8988T (cell line): ENCODE results near the gene RDH13.

Experiments used
- DNase-seq: peaks from one replicate; pipeline ENCODE4 v3.0.0; 2011

The RDH13 gene

DNA sequence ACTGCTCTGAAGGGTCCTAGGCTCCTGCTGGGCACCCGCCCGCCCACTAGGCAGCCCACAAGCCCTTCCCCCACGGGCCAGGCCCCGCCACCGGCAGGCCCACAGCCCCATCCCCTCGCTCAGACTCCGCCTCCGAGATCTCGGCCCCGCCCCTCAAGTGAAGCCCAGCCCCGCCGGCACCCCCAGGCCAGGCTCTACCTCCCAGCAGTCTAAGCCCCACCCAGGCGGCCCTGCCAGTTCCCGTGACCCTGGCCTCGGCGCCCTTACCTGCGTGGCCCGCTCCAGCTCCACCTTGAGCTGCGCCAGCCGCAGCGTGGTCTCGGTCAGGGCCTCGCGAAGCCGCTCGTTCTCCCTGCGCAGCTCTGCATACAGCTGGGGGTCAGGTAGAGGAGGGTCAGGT lies 29.0 kb upstream of the RDH13 start:
- DNase-seq = no peak

DNA sequence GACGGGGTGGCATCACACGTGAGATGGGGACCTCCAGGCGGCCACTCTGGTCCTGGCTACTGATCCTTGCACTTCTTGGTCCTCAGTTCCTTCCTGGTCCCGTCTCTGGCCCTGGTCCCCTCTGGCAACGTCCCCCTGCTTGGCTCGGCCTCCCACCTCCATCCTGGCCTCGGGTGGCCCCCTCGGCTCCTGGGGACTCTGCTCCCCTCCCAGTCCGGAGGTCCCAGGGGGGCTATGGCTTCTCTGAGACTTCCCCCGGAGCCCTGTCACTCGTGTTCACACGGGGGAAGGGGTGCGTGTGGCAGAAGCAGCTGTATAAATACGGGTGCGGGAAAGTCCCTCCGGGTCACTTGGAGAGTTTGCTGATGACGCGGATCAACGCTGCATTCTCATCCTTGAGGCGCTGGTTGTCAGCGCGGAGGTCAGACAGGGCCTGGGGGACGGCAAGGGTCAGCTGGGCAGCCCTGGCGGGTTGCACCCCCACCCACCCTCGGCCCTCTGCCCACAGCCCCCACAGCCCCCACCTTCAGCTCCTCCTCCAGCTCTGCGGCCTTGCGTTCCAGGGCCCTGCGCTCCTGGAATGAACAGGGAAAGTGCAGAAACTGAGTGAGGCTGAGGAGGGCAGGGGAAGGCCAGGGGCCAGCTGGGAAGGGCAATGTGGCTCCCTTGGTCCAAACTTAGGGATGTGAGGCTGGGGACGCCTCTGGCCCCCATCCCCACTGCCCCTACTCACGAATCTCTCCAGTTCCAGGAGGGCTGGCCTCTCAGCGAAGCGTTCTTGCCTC lies 28.4 kb upstream of the RDH13 start:
- DNase-seq = no peak

DNA sequence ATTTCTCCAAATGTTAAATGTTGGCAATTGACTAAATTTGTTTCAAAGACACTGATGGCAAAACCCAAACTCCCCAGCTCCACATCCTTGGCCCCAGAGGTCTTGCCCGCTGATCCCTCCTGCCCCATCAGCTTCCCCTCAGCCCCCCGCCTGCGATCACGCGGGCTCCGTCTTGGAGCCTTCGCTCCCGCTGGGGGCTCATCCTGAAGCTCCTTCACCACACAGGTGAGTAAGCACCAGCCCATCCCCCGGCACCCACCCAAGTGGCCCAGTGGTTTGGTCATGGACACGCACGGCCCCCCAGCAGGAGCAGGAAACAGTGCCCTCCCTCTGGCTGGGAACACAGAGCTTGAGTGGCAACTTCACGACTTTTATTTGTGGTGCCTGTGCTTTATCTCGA lies 27.6 kb upstream of the RDH13 start:
- DNase-seq = no peak

DNA sequence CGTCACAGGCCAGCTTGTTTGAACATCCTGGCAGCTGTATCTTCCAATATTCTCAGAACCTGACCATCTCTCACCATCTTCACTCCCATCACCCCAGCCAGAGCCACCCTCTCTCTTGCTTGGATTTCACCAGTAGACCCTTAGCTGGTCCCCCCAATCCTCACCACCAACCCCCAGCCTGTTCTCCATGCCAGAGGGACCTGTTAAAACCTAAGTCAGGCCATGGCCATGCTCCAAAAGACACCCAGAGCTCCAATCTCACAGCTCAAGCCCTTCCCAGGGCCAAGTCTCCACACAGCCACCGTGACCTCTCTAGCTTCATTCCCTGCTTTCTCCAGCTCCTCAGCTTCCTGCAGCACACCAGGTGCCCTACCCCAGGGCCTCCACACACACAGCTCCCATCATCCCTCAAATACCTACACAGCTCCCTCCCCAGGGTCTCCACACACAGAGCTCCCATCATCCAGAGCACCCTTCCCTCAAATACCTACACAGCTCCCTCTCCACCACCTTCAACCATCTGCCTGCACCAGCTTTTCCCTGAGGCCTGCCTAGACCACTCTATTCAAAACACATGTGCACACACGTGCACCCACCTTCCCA lies 26.5 kb upstream of the RDH13 start:
- no peak for DNase-seq

DNA sequence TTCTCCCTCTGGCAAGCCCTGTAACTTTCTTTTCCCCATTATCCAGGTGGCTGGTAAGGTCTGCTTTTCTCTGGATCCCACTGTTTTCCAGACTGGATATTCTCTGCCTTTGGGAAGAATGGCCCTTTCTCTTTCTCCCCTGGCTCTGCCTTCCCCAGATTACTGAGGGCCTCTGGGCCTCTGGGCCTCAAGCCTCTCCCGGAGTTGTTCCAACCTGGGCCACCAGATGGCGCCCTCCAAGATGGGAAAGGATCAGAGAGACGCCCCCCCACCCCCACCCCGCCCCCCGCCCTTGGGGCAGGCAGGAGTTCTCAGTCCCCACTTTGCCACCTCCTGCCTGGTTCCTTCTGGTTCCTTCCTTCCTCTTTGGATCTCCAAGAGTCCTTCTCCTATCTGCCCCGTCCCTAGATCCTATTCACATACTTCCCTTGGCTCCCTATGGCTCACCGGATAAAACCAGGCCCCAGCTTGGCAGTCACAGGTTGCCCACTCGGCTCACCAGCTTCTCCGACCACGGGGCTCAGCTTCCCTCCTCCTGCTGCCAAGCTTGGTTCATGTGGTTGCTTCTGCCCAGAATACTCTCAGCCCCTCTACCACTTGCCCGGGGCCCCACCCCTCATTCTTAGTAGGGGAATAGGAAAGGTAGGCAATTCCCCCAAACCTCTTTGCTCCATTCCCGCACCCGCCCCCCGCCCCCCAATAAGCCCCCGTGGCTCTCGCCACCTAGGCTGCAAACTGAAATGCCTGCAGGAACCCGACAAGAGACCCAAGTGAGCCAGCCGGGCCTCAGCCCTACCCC lies 25.8 kb upstream of the RDH13 start:
- DNase-seq = peak; percentile 95

DNA sequence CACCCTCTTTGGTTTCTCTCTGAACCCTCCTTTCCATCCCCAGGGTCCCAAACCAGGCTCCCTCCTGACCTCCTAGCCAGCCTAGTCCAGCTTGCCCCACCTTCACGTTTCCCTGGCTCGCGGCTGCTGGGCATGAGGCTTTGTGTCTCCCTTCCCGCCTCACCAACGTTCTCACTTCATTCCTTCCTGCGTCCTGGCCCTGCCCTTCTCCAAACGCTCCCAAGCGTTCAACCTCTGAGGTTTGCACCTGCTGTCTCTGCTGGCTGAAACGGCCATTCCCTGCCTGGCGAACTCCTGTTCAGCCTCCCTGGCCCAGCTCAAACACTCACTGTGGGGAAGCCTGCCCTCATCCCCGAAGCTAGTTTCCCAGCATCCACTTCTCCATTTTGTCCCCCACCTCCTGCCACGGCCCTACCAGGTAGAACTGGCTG lies 25.1 kb upstream of the RDH13 start:
- no peak for DNase-seq

DNA sequence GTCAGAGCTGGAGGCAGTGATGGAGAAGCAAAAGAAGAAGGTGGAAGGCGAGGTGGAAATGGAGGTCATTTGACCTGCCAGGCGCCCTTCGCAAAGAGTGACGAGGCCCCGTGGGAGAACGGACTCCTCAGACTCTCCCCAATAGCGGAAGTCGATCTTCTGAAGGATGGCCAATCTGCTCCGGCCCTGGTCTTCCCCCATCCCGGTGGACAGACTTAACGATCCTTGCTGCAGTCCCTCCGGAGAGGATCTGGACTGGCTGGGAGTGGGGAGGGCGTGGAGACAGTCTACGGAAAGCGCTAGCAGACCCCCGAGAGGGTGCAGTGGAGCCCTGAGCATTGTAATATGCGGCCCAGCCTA lies 24.6 kb upstream of the RDH13 start:
- no peak for DNase-seq

DNA sequence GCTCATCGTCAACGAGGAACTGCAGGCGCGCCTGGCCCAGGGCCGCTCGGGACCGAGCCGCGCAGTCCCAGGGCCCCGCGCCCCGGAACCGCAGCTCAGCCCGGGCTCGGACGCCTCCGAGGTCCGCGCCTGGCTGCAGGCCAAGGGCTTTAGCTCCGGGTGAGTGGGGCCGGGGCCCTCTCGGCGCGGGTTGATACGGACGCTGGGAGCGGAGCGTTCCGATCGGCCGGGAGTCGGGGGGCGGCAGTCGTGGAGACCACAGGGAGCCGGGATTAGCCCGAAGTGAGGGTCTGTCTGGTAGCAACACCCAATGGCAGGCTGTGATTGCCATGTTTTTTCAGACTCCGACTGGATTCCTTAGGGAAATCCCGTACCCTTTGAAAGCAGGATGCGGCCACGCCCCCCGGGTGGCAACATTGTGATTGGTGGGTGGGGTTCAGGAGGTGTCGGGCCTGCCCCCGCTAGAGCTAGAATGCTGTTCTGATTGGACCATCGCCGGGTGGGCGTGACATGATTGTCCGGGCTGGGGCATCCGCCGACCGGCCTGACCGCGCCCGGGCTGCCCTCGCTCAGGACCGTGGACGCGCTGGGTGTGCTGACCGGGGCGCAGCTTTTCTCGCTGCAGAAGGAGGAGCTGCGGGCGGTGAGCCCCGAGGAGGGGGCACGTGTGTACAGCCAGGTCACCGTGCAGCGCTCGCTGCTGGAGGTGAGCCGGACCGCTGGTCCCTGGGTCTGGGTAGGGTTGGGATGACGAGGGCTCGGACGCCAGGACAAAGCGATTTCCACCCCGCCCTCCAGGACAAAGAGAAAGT lies 24.0 kb upstream of the RDH13 start:
- DNase-seq = no peak

DNA sequence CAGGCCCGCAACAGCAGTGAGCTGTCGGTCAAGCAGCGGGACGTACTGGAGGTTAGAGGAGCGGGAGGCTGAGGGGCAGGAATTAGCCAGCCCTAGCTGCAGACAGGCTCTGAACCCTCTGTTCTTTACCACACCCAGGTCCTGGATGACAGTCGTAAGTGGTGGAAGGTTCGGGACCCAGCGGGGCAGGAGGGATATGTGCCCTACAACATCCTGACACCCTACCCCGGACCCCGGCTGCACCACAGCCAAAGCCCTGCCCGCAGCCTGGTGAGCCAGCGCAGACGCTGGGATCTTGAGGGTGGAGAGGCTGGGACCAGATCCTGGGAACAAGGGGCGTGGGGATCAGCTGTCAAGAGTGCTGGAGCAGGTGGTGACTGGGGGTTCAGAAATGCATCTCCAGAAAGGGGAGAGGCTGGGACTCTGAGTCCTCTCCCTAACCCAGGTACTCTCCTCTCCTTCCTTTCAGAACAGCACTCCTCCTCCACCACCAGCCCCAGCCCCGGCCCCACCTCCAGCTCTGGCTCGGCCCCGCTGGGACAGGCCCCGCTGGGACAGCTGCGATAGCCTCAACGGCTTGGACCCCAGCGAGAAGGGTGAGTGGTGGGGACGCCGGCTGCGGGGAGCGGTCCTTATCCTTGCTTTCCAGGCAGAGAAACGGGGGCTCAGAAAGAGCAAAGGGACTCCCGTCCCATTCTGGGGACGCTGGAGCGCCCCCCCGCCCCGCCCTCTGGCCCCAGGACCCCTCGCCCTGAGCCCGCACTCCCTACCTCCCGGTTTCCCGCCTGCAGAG lies 23.2 kb upstream of the RDH13 start:
- no peak for DNase-seq

DNA sequence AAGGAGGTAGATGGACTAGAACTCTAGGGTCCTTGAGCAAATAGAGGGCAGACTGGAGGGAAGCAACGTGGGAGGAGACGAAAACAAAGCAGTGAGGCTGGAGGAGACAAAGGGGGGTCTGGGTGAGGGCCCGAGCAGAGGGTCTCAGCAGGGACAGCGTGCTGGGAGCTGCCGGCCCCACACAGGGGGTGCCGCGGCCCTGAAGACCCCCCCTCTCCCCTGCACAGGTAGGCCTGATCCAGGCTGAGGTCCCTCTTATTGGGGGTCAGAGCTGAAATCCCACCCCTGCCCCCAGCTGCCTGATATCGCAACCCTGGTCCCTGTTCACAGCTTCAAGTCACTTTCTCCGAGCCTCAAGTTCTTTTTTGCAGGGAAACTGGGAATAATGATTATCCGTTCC lies 21.5 kb upstream of the RDH13 start:
- no peak for DNase-seq

DNA sequence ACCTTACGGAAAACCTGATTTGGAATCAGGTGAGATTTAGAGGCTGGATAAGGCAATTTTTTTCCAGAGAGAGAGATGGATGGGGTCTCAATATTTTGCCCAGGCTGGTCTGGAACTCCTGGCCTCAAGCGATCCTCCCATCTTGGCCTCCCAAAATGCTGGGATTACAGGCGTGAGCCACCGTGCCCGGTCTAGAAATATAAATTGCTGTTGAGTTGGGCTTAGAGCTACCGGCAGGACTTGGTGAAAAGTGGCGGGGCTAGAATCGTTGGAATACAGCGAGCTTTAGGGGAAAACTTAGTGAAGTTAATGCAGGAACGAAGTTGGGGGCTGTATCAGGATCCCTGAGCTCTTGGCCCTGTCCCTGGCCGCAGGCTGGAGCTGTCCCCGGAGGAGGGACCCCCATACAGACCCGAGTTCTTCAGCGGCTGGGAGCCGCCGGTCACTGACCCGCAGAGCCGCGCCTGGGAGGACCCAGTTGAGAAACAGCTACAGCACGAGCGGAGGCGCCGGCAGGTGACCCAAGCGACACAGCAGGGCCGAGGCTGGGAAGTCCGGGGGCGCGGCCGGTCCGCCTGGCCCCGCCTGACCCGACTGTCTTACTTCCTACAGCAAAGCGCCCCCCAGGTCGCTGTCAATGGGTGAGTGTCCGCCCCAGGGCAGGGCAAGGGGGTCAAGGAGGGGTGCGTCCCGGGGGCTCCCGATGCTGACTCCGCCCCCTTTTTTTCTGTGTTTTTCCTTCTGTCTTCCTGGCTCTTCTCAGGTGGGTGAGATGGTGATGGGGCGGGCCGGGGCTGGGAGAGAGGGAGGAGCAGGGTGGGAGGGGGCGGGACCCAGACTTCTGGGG lies 20.3 kb upstream of the RDH13 start:
- peak; percentile 13 for DNase-seq

DNA sequence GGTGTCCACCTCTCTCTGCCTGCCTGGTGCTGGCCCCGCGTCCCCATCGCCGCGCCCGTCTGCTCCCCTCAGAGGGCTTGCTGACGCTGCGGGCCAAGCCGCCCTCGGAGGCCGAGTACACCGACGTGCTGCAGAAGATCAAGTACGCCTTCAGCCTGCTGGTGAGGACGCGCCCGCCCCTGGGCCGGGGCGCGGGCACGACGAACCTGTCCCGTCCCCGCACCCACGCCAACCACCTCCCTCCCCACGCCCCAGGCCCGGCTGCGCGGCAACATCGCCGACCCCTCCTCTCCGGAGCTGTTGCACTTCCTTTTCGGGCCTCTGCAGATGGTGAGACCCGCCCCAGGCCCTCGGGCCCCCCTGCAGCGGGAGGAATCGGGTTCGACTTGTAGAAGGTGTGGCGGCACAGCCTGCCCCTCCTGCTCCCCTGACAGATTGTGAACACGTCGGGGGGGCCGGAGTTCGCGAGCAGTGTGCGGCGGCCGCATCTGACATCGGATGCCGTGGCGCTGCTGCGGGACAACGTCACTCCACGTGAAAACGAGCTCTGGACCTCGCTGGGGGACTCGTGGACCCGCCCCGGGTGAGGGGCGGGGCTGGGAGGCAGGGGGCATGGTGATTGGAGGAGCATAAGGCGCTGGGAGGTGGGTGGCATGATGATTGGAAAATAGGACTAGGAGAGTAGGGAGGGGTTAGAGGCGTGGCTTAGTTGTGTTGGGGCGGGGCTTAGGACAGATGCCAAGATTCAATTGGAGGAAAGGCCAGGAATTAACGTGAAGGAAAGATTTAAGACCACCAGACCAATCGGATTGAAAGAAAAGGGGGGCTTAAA lies 19.3 kb upstream of the RDH13 start:
- DNase-seq = peak; percentile 41

DNA sequence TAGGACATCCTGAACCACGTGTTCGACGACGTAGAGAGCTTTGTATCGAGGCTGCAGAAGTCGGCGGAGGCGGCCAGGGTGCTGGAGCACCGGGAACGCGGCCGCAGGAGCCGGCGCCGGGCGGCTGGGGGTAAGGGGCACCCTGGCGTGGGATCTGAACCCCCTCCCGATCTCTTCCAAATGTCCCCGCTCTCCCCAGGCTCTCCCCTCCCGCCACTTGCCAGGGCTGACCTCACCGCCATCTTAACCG lies 18.7 kb upstream of the RDH13 start:
- DNase-seq = no peak

DNA sequence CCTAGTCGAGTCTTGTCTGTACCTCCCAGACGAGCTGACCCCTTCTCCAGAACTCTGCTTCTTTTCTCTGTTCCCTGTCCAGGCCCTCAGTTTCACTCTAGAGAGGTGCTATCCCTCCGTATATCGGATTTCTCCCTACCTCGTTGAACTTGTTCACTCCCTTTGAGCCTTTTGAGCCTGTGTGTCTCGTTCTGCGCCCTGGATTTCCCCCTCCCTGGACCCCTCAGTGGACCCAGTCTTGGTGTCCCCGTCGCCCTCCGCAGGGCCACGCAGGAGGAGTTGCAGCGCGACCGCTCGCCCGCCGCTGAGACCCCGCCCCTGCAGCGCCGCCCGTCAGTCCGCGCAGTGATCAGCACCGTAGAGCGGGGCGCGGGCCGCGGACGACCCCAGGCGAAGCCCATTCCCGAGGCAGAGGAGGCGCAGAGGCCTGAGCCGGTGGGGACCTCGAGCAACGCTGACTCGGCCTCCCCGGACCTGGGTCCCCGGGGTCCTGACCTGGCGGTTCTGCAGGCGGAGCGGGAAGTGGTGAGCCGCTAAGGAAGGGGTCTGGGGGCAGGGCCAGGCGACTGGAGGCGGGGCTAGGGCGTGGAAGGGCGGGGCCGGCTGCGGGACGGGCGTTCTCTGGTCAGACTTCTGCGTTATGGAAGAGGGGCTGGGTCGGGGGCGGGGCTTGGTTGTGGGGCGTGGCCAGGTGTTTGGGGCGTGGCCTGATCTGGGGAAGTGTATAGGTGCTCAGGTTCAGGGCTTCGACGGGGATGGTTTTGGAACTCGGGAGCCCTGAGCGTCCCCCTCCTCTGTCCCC lies 18.2 kb upstream of the RDH13 start:
- DNase-seq = no peak

DNA sequence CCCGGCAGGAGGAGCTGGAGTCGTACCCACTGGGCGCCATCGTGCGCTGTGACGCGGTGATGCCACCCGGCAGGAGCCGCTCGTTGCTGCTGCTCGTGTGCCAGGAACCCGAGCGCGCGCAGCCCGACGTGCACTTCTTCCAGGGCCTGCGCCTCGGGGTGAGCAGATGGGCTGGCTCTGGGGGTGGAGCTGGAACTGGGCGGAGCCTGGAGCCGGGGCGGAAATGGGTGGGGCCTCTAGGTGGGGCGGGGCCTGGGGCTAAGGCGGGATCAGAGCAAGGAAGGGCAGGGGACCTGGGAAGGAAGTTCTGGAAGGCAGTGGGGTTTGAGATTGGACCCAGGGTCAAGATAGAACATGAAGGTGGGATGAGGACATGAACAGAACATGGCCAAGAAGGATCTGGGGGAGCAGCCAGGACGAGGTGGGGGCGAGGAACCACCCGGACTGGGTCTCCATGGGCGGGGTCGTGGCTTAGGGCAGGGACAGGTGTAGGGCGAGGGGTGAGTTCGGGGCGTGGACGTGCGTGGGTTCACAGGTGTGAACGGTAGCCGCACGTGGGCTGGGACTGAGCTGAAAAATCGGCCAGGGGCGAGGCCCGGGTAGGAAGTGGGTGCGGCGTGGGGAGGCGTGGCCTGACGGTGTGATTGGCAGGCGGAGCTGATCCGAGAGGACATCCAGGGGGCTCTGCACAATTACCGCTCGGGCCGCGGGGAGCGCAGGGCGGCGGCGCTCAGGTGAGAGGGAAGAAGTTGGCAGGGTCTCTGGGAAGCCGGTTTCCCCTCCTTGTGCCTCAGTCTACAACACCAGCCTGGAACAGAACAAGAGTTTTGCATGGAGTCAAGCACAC lies 17.4 kb upstream of the RDH13 start:
- DNase-seq = peak; percentile 60

DNA sequence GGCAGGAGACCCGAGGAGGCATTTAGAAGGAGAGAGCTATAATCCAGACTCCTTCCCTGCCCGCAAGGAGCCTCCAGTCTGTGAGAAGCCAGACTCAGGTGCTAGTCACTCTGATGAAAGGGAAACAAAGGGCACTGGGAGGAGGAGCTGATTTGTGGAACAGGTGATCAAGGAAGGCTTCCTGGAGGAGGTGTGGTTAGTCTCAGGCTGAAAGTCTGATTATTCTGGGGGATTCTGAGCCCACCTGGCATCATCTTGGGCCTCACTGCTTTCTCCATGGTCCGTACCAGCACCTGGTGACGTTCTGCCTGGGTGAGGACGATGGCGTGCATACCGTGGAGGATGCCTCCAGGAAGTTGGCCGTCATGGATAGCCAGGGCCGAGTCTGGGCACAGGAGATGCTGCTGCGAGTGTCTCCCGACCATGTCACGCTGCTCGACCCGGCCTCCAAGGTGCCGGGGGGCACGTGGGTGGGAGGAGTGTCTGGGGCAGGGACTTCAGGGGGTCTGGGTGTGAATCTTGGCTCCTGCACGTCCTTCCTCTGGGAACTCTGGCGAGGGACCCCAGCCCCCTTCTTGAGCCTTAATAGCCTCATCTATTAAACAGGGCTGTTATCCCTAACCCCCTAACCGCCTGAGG lies 16.6 kb upstream of the RDH13 start:
- peak; percentile 2 for DNase-seq

DNA sequence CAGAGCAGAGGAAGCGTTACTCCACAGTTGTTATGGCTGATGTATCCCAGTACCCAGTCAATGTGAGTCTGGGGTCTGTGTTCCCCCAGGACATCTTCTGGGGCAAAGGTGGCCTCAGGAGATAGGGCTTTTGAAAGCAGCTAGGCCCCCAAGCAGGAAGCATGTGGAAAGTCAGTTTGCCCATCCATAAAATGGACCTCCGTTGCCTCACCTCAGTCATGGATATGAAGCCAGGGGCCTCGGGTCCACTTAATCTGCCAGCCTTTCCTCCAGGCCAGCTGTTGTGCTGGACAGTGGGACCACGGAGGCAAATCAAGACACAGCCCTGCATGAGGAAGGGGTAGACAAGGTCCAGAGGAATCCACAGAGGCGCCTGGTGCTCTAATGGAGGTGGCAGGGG lies 16.0 kb upstream of the RDH13 start:
- peak; percentile 10 for DNase-seq

DNA sequence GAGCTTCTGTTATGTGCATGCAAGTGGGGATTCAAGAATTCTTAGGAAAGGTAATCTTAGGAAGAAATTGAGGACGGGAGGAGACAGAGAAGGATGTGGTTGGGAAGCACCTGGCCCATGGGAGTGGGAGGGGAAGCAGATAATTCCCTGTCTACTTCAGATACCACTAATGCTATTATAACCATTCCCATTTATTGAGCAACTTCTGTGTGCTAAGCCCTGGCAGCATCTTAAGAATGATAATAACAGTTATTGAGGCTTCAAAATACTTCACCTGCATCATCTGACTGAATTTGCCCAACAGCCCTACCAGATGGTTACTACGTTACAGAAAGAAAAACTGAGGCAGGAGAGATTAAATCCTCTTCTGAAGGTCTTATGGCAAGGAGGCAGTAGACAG lies 14.2 kb upstream of the RDH13 start:
- no peak for DNase-seq
